ENCODE results near the gene MARCKS. TPM values are rescaled to one million over a fixed set of nuclear protein-coding genes. Genes with fewer than 3 reads are reported as not detected.

Gene MARCKS
- total RNA-seq, 2 donors from 2014 or later: 77.2 to 83.8 TPM

- Mint-ChIP-seq H3K27ac (no peak overlapping the region), H3K9me3 (peaks cover 5% of the 10 kb centered on the region), H3K4me3 (no peak overlapping the region), H3K4me1 (no peaks in the 10 kb centered on the region), H3K36me3 (ENCODE audit: low read depth) (no peaks in the 10 kb centered on the region), H3K27me3 (ENCODE audit: insufficient read depth) (no peaks in the 10 kb centered on the region)
- Histone ChIP-seq H3K4me3 (ENCODE audit: low read length) (no peak overlapping the region), H3K9me3 (ENCODE audit: control insufficient read depth, low read length) (peaks cover 8% of the 10 kb centered on the region), H3K27me3 (ENCODE audit: control insufficient read depth, insufficient read depth, low read length, poor library complexity, severe bottlenecking) (no peaks in the 10 kb centered on the region), H3K4me1 (ENCODE audit: control insufficient read depth, insufficient read depth, low read length) (no peaks in the 10 kb centered on the region), H3K9ac (ENCODE audit: extremely low read depth, low read length, poor library complexity, severe bottlenecking) (no peak overlapping the region), H3K36me3 (ENCODE audit: control insufficient read depth, insufficient read depth, low read length) (no peaks in the 10 kb centered on the region), H3K27ac (ENCODE audit: low read depth, low read length) (no peak overlapping the region)
- no peak for DNase-seq
- TF ChIP-seq, protein P1, sequence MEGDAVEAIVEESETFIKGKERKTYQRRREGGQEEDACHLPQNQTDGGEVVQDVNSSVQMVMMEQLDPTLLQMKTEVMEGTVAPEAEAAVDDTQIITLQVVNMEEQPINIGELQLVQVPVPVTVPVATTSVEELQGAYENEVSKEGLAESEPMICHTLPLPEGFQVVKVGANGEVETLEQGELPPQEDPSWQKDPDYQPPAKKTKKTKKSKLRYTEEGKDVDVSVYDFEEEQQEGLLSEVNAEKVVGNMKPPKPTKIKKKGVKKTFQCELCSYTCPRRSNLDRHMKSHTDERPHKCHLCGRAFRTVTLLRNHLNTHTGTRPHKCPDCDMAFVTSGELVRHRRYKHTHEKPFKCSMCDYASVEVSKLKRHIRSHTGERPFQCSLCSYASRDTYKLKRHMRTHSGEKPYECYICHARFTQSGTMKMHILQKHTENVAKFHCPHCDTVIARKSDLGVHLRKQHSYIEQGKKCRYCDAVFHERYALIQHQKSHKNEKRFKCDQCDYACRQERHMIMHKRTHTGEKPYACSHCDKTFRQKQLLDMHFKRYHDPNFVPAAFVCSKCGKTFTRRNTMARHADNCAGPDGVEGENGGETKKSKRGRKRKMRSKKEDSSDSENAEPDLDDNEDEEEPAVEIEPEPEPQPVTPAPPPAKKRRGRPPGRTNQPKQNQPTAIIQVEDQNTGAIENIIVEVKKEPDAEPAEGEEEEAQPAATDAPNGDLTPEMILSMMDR (conservative IDR thresholded peaks at IDR 0.05): no peak
- 100% methylated on average over 3 of the region's 3 CpGs; no CpG with 5 or more reads in 1 of the 2 experiments for WGBS, 2 experiments (ENCODE audit: insufficient coverage in 1 of 2, insufficient read length in 1 of 2)
Observed at GRCh38 chr6:113888956-113889630, 31.9 kb downstream of the MARCKS start.

DNA sequence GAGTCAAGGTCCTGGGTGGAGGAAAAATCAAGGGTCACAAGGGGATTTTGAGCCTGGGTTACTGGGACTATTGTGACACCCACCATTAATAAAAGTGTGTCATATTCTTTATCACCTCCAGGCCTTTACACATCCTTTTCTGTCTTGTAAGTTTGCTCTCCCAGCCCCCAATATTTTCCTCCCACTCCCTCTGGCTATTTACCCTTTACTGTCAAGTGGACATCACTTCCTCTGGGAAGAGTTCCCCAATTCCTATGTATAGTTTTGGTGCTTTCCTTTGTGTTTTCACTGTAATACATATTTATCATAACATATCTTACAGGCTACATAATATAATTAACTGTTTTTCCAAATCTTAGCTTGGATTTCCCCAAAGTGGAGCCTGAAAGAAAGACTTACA is 36.3 kb downstream of the MARCKS start:
- Histone ChIP-seq H3K9ac (ENCODE audit: extremely low read depth, low read length, poor library complexity, severe bottlenecking) (no peak overlapping the region), H3K4me1 (ENCODE audit: control insufficient read depth, insufficient read depth, low read length) (no peaks in the 10 kb centered on the region), H3K9me3 (ENCODE audit: control insufficient read depth, low read length) (peaks cover 8% of the 10 kb centered on the region), H3K4me3 (ENCODE audit: low read length) (no peak overlapping the region), H3K27ac (ENCODE audit: low read depth, low read length) (no peak overlapping the region), H3K36me3 (ENCODE audit: control insufficient read depth, insufficient read depth, low read length) (no peaks in the 10 kb centered on the region), H3K27me3 (ENCODE audit: control insufficient read depth, insufficient read depth, low read length, poor library complexity, severe bottlenecking) (peaks cover under 1% of the 10 kb centered on the region)
- Mint-ChIP-seq H3K9me3 (peaks cover 5% of the 10 kb centered on the region), H3K36me3 (ENCODE audit: low read depth) (no peaks in the 10 kb centered on the region), H3K4me1 (no peaks in the 10 kb centered on the region), H3K27me3 (ENCODE audit: insufficient read depth) (no peaks in the 10 kb centered on the region), H3K4me3 (no peak overlapping the region), H3K27ac (no peak overlapping the region)
- no peak for DNase-seq
- TF ChIP-seq, protein P1 (conservative IDR thresholded peaks at IDR 0.05): no peak

DNA sequence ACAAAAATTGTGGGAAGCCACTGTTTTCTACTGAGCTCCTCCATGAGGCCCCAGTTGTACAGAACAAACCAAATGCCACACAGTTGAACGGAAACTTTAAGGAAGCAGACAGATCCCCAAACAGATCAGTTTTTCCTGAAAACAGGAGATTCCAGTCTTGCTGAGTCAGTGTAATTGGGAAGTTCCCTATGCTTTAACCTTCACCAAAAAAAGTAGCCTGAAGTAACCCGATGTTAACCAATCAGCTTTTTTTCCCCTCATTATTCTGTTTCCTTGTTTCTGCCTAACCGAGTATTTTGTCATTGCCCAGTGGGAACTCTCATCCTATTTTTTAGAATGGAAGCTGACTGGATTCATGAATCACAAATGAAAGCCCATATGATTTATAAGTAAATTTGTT is 36.7 kb downstream of the MARCKS start:
- Histone ChIP-seq H3K36me3 (ENCODE audit: control insufficient read depth, insufficient read depth, low read length) (no peaks in the 10 kb centered on the region), H3K4me1 (ENCODE audit: control insufficient read depth, insufficient read depth, low read length) (no peaks in the 10 kb centered on the region), H3K9me3 (ENCODE audit: control insufficient read depth, low read length) (peaks cover 8% of the 10 kb centered on the region), H3K9ac (ENCODE audit: extremely low read depth, low read length, poor library complexity, severe bottlenecking) (no peak overlapping the region), H3K27me3 (ENCODE audit: control insufficient read depth, insufficient read depth, low read length, poor library complexity, severe bottlenecking) (peaks cover 5% of the 10 kb centered on the region), H3K27ac (ENCODE audit: low read depth, low read length) (no peak overlapping the region), H3K4me3 (ENCODE audit: low read length) (no peak overlapping the region)
- peaks cover 5% of the 10 kb centered on the region for H3K9me3 Mint-ChIP-seq
- no peaks in the 10 kb centered on the region for H3K27me3 Mint-ChIP-seq (ENCODE audit: insufficient read depth)
- no peak for DNase-seq
- no peaks in the 10 kb centered on the region for H3K36me3 Mint-ChIP-seq (ENCODE audit: low read depth)
- H3K27ac Mint-ChIP-seq: no peak overlapping the region
- H3K4me3 Mint-ChIP-seq: no peak overlapping the region
- WGBS, 2 experiments (ENCODE audit: insufficient coverage in 1 of 2, insufficient read length in 1 of 2): 83 to 100% methylated on average over 1 to 3 of the region's 3 CpGs
- H3K4me1 Mint-ChIP-seq: no peaks in the 10 kb centered on the region
- TF ChIP-seq, protein P1 (conservative IDR thresholded peaks at IDR 0.05): no peak

All from endodermal cell (in vitro differentiated cells).